K562 (cell line): ENCODE data around the gene TNFSF11. TPM values are rescaled to one million over a fixed set of nuclear protein-coding genes. Genes with fewer than 3 reads are reported as not detected.

Experiments used
- ATAC-seq: fragments of 200-7000 bp; cut with Tn5 transposase; 3 replicates; pipeline ENCODE4 v1.9.1; 2020; ENCODE audit warnings: moderate library complexity
- BruUV-seq: library from RNA; stranded (reverse); fragments of 400-500 nt; replicated peaks from 2 replicates; lab custom pipeline; 2021; lab: Mats Ljungman, UMichigan
- CTCF ChIA-PET: fragments of 300-600 bp; formaldehyde crosslinking; extraction: SDS; loops from one replicate; lab custom pipeline; 2021; ENCODE audit warnings: low intra/inter-chr PET ratio; lab: Yijun Ruan, JAX
- POLR2A ChIA-PET: fragments of 300-600, 350-650 bp; sonication (Branson Sonifier 250); formaldehyde crosslinking; extraction: SDS; loops from one replicate; lab custom pipeline; 2021; ENCODE audit warnings: antibody characterized with exemption, inconsistent platforms; lab: Yijun Ruan, JAX
- DNase-seq, 4 experiments: peaks; one replicate each; pipeline versions ENCODE4 v3.0.0 to v3.0.0-alpha.2; 2011 to 2018; ENCODE audit warnings: low spot score in 3 of 4, mixed read lengths in 3 of 4; ENCODE audit errors: extremely low read depth in 1 of 4
- FAIRE-seq: peaks from 2 replicates; lab custom pipeline; 2011; peaks lifted over from hg19 to GRCh38; lab: Jason Lieb, UNC
- H2AFZ ChIP-seq: 2 replicates; pipeline ENCODE4 v1.6.0; 2011; ENCODE audit warnings: low read depth, low read length, control low read depth, inconsistent platforms
- H3K27ac ChIP-seq: fragments of 200-600 bp; 3 replicates; pipeline ENCODE4 v1.8.0; 2011; ENCODE audit warnings: low read depth, mild to moderate bottlenecking, control low read depth, inconsistent platforms, low read length, moderate library complexity, mixed read lengths; ENCODE audit errors: extremely low read depth
- H3K27me3 ChIP-seq, 2 experiments: fragments of 300-600 bp in 1 of 2; 2 replicates in 1 of 2; 3 replicates in 1 of 2; pipeline versions ENCODE4 v1.6.0 to v1.8.0; 2011; ENCODE audit warnings: inconsistent platforms in 2 of 2, low read length in 2 of 2, mild to moderate bottlenecking in 1 of 2, mixed read lengths in 1 of 2, moderate library complexity in 1 of 2; ENCODE audit not compliant: control insufficient read depth in 2 of 2, insufficient read depth in 2 of 2
- H3K36me3 ChIP-seq: fragments of 300-600 bp; 3 replicates; pipeline ENCODE4 v1.8.0; 2011; ENCODE audit warnings: mild to moderate bottlenecking, low read length, inconsistent platforms; ENCODE audit not compliant: control insufficient read depth, insufficient read depth
- H3K4me1 ChIP-seq, 2 experiments: fragments of 200-600 bp in 1 of 2; replicated peaks in 1 of 2; 2 replicates in 1 of 2; 3 replicates in 1 of 2; pipeline versions ENCODE4 v1.5.1 to v1.8.0; 2011; ENCODE audit warnings: inconsistent platforms in 2 of 2, low read length in 2 of 2, mild to moderate bottlenecking in 1 of 2, mixed read lengths in 1 of 2, moderate library complexity in 1 of 2; ENCODE audit not compliant: control insufficient read depth in 2 of 2, insufficient read depth in 2 of 2
- H3K4me2 ChIP-seq: 2 replicates; pipeline ENCODE4 v1.6.1; 2011; ENCODE audit warnings: low read length, control low read depth, inconsistent platforms, mixed read lengths; ENCODE audit not compliant: insufficient read depth
- H3K4me3 ChIP-seq: fragments of 200-600 bp; sonication (generic), shearing (Covaris generic); 2 replicates; pipeline ENCODE4 v1.5.1; 2016; ENCODE audit warnings: control low read depth, inconsistent platforms
- H3K79me2 ChIP-seq: fragments of 200-600 bp; 3 replicates; pipeline ENCODE4 v1.8.0; 2011; ENCODE audit warnings: low read length, inconsistent platforms; ENCODE audit not compliant: control insufficient read depth, insufficient read depth
- H3K9ac ChIP-seq, 2 experiments: 2 replicates each; pipeline versions ENCODE4 v1.6.0 to v1.6.1; 2011; ENCODE audit warnings: low read depth in 2 of 2, low read length in 2 of 2, control low read depth in 1 of 2, inconsistent platforms in 1 of 2, mild to moderate bottlenecking in 1 of 2, mixed read lengths in 1 of 2; ENCODE audit not compliant: insufficient read depth in 1 of 2
- H3K9me1 ChIP-seq: one replicate; pipeline ENCODE4 v1.6.0; 2011; ENCODE audit warnings: inconsistent platforms, mild to moderate bottlenecking, low read length, moderate library complexity; ENCODE audit not compliant: control insufficient read depth, insufficient read depth
- H3K9me3 ChIP-seq: replicated peaks from 2 replicates; pipeline ENCODE4 v1.5.1; 2011; ENCODE audit warnings: low read depth, low read length, inconsistent platforms; ENCODE audit not compliant: control insufficient read depth, insufficient read depth
- H4K20me1 ChIP-seq: replicated peaks from 2 replicates; pipeline ENCODE4 v1.6.1; 2011; ENCODE audit warnings: low read length, inconsistent platforms, mixed read lengths; ENCODE audit not compliant: control insufficient read depth, insufficient read depth
- DDX20 ChIP-seq: fragments of 450-650 bp; IDR thresholded peaks from 2 replicates; pipeline ENCODE4 v1.6.1; 2016; ENCODE audit warnings: missing genetic modification characterization, low read depth, mild to moderate bottlenecking, missing compliant biosample characterization, moderate library complexity
- E2F8 ChIP-seq: fragments of 450-650 bp; IDR thresholded peaks from 2 replicates; pipeline ENCODE4 v1.7.1; 2018; ENCODE audit warnings: mild to moderate bottlenecking, low read depth; ENCODE audit not compliant: partially characterized antibody
- FOS ChIP-seq: IDR thresholded peaks from 3 replicates; pipeline ENCODE4 v1.6.1; 2011; ENCODE audit not compliant: insufficient read length; ENCODE audit errors: extremely low read depth
- FOXA1 ChIP-seq: fragments of 450-650 bp; IDR thresholded peaks from 2 replicates; pipeline ENCODE4 v1.6.1; 2016; ENCODE audit warnings: mild to moderate bottlenecking, borderline replicate concordance
- HIVEP1 ChIP-seq: fragments of 250-450 bp; sonication (Bioruptor Pico); IDR thresholded peaks from 2 replicates; pipeline ENCODE4 v1.4.0; 2020; ENCODE audit warnings: mild to moderate bottlenecking
- KAT7 ChIP-seq: sonication (generic); formaldehyde crosslinking; IDR thresholded peaks from 2 replicates; pipeline ENCODE4 v1.8.0; 2022; ENCODE audit warnings: missing genetic modification reagents, mild to moderate bottlenecking, borderline replicate concordance
- NFIX ChIP-seq: fragments of 250-450 bp; sonication (Bioruptor Pico); IDR thresholded peaks from 2 replicates; pipeline ENCODE4 v1.4.0; 2020; ENCODE audit warnings: low read depth, mild to moderate bottlenecking, moderate library complexity
- SFPQ ChIP-seq: fragments of 200-400 bp; formaldehyde crosslinking; IDR thresholded peaks from 2 replicates; pipeline ENCODE4 v1.6.1; 2017; ENCODE audit warnings: mild to moderate bottlenecking, low read depth, low read length, moderate library complexity
- SPI1 ChIP-seq: IDR thresholded peaks from 2 replicates; pipeline ENCODE4 v1.6.1; 2011; ENCODE audit warnings: low read depth, low read length, control low read depth, borderline replicate concordance
- STAT5A ChIP-seq: IDR thresholded peaks from 2 replicates; pipeline ENCODE4 v1.6.1; 2012; ENCODE audit warnings: low read length, inconsistent platforms, borderline replicate concordance
- TSC22D4 ChIP-seq: fragments of 450-650 bp; IDR thresholded peaks from 2 replicates; pipeline ENCODE4 v1.6.1; 2016; ENCODE audit warnings: missing genetic modification characterization, missing biosample characterization, control low read depth
- ZBTB43 ChIP-seq: sonication (generic); formaldehyde crosslinking; IDR thresholded peaks from 2 replicates; pipeline ENCODE4 v1.8.0; 2023; ENCODE audit warnings: mild to moderate bottlenecking, missing genetic modification reagents
- ZNF134 ChIP-seq: fragments of 250-450 bp; sonication (Bioruptor Pico); conservative IDR thresholded peaks from 2 replicates; pipeline ENCODE4 v1.4.0; 2020
- WGBS: fragments of 100-300 bp; shearing (Covaris generic); methylation state at CpG from one replicate; pipeline ENCODE4 v1.1.6; 2016; ENCODE audit warnings: low coverage, mixed read lengths; ENCODE audit not compliant: insufficient coverage; ENCODE audit errors: missing lambda C conversion rate; 5-methylcytosine and 5-hydroxymethylcytosine counted together
- in situ Hi-C: fragments of 300-500 bp; cut with MboI; formaldehyde crosslinking; loops from 4 replicates; pipeline ENCODE4 v1.15.0; 2018; ENCODE audit warnings: inconsistent platforms, mixed read lengths
- intact Hi-C: fragments of 100-400 bp; cut with micrococcal nuclease; formaldehyde crosslinking; loops from 2 replicates; pipeline ENCODE4 v1.14.2; 2022
- polyA plus RNA-seq, 8 experiments: library from polyadenylated mRNA; depleted of rRNA in 4 of 8; stranded (reverse) in 5 of 8; unstranded in 3 of 8; fragments of >200 nt; fragmentation: Nextera tagmentation in 2 of 8; fragmentation: Illumina TruSeq in 1 of 8; extraction: Ambion mirVana in 2 of 8; extraction: Trizol in 1 of 8; gene quantifications; 2 replicates each; pipeline versions ENCODE4 v1.2.1 to v1.2.3, GENCODE V29; 2011 to 2014; ENCODE audit warnings: inconsistent platforms in 1 of 8, missing spikeins in 1 of 8
- total RNA-seq, 7 experiments: library from RNA; depleted of rRNA in 6 of 7; stranded (reverse); fragments of >200 nt in 6 of 7; fragmentation: Illumina TruSeq in 2 of 7; extraction: Trizol in 2 of 7; gene quantifications; 2 replicates each; pipeline versions ENCODE4 v1.2.1 to v1.2.3, GENCODE V29; 2011 to 2021; ENCODE audit warnings: low replicate concordance in 1 of 7
- TF ChIP-seq, protein P1 (sequence below): fragments of 450-650 bp; IDR thresholded peaks from 2 replicates; pipeline ENCODE4 v1.6.1; 2016; ENCODE audit warnings: borderline replicate concordance

The TNFSF11 gene
- total and polyA plus RNA-seq, 9 of the 15 experiments (the other 6 are each of a cell fraction or from before 2014, with no cell fraction given) = not detected

GRCh38 chr13:42600943-42601342, 27.0 kb downstream of the TNFSF11 start (continued):
- TF ChIP-seq E2F8 = no peak
- TF ChIP-seq, all 486 proteins: peak for 0

- Histone ChIP-seq H3K9ac (no peak overlapping the region), H2AFZ (no peak overlapping the region)
- TF ChIP-seq ZBTB43 (CRISPR knock-in tag) = no peak
- TF ChIP-seq ZNF134 (CRISPR knock-in tag) = no peak
- TF ChIP-seq, protein P1, sequence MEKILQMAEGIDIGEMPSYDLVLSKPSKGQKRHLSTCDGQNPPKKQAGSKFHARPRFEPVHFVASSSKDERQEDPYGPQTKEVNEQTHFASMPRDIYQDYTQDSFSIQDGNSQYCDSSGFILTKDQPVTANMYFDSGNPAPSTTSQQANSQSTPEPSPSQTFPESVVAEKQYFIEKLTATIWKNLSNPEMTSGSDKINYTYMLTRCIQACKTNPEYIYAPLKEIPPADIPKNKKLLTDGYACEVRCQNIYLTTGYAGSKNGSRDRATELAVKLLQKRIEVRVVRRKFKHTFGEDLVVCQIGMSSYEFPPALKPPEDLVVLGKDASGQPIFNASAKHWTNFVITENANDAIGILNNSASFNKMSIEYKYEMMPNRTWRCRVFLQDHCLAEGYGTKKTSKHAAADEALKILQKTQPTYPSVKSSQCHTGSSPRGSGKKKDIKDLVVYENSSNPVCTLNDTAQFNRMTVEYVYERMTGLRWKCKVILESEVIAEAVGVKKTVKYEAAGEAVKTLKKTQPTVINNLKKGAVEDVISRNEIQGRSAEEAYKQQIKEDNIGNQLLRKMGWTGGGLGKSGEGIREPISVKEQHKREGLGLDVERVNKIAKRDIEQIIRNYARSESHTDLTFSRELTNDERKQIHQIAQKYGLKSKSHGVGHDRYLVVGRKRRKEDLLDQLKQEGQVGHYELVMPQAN = no peak
- TF ChIP-seq STAT5A = no peak
- TF ChIP-seq DDX20 = no peak
- no peak for TF ChIP-seq HIVEP1 (CRISPR knock-in tag)
- no peak for TF ChIP-seq KAT7 (CRISPR knock-in tag)
- no peak for TF ChIP-seq NFIX
- TF ChIP-seq FOS = no peak
- no peak for TF ChIP-seq SFPQ
- TF ChIP-seq SPI1 = no peak
- TF ChIP-seq TSC22D4 (tag) = no peak
- no peak for TF ChIP-seq FOXA1
These were observed 29.0 kb downstream of the TNFSF11 start for GRCh38 chr13:42602906-42603305.

More at GRCh38 chr13:42602906-42603305, 29.0 kb downstream of the TNFSF11 start:
- H3K36me3 ChIP-seq = no peaks in the 10 kb centered on the region
- H3K27me3 ChIP-seq = no peaks in the 10 kb centered on the region
- no peaks in the 10 kb centered on the region for H3K79me2 ChIP-seq
- no peaks in the 10 kb centered on the region for H3K4me1 ChIP-seq
- DNase-seq (no peak), FAIRE-seq (no peak), ATAC-seq (no peak)
- in situ Hi-C loops = no loop called here
- no peak overlapping the region for H3K27ac ChIP-seq
- BruUV-seq = no TSS peak
- H3K9me1 ChIP-seq = no peaks in the 10 kb centered on the region
- no peak overlapping the region for H3K4me2 ChIP-seq
- 0% methylated on average over 1 of the region's 1 CpG for WGBS
- H3K9me3 ChIP-seq = no peaks in the 10 kb centered on the region
- H4K20me1 ChIP-seq = no peaks in the 10 kb centered on the region
- intact Hi-C loops = no loop called here
- CTCF ChIA-PET = no interaction called here
- no peak overlapping the region for H3K4me3 ChIP-seq
- POLR2A ChIA-PET = no interaction called here
